ENCODE results near the gene CIAO2A.
A peak's percentile ranks its signal among the peaks of the same experiment; 100 is the strongest.

The CIAO2A gene

GRCh38 chr15:64030123-64030522 lies 63.5 kb downstream of the CIAO2A start:
- Histone ChIP-seq H3K36me3 (ENCODE audit: control insufficient read depth in 5 of 5, insufficient read depth in 5 of 5, low read length in 5 of 5) (peaks cover 0 to 23% (median 7%) of the 10 kb centered on the region in 5 donors), H3K27me3 (ENCODE audit: control insufficient read depth in 5 of 5, insufficient read depth in 4 of 5, low read length in 5 of 5) (no peaks in the 10 kb centered on the region), H3K27ac (ENCODE audit: low read depth, low read length) (no peak overlapping the region), H3K9me3 (ENCODE audit: control insufficient read depth in 5 of 5, low read length in 5 of 5) (no peaks in the 10 kb centered on the region), H3K9ac (ENCODE audit: low read length in 5 of 5) (no peak overlapping the region), H3K4me1 (ENCODE audit: control insufficient read depth in 5 of 5, insufficient read depth in 5 of 5, low read length in 5 of 5) (peaks cover 3 to 23% (median 22%) of the 10 kb centered on the region in 5 donors), H3K4me3 (ENCODE audit: low read depth in 1 of 5, low read length in 5 of 5) (no peak overlapping the region)

GRCh38 chr15:64029633-64030032 lies 64.0 kb downstream of the CIAO2A start:
- Histone ChIP-seq H3K4me1 (ENCODE audit: control insufficient read depth in 5 of 5, insufficient read depth in 5 of 5, low read length in 5 of 5) (peaks cover 3 to 28% (median 25%) of the 10 kb centered on the region in 5 donors), H3K4me3 (ENCODE audit: low read depth in 1 of 5, low read length in 5 of 5) (no peak overlapping the region), H3K27me3 (ENCODE audit: control insufficient read depth in 5 of 5, insufficient read depth in 4 of 5, low read length in 5 of 5) (no peaks in the 10 kb centered on the region), H3K36me3 (ENCODE audit: control insufficient read depth in 5 of 5, insufficient read depth in 5 of 5, low read length in 5 of 5) (peaks cover 0 to 20% (median 7%) of the 10 kb centered on the region in 5 donors), H3K9ac (ENCODE audit: low read length in 5 of 5) (no peak overlapping the region), H3K9me3 (ENCODE audit: control insufficient read depth in 5 of 5, low read length in 5 of 5) (no peaks in the 10 kb centered on the region), H3K27ac (ENCODE audit: low read depth, low read length) (peak overlapping the region; percentile 84)

GRCh38 chr15:64029110-64029509 lies 64.5 kb downstream of the CIAO2A start:
- Histone ChIP-seq H3K9ac (ENCODE audit: low read length in 5 of 5) (no peak overlapping the region), H3K4me1 (ENCODE audit: control insufficient read depth in 5 of 5, insufficient read depth in 5 of 5, low read length in 5 of 5) (peaks cover 3 to 32% (median 31%) of the 10 kb centered on the region in 5 donors), H3K27me3 (ENCODE audit: control insufficient read depth in 5 of 5, insufficient read depth in 4 of 5, low read length in 5 of 5) (no peaks in the 10 kb centered on the region), H3K9me3 (ENCODE audit: control insufficient read depth in 5 of 5, low read length in 5 of 5) (no peaks in the 10 kb centered on the region), H3K4me3 (ENCODE audit: low read depth in 1 of 5, low read length in 5 of 5) (no peak overlapping the region), H3K36me3 (ENCODE audit: control insufficient read depth in 5 of 5, insufficient read depth in 5 of 5, low read length in 5 of 5) (peaks cover 0 to 15% (median 5%) of the 10 kb centered on the region in 5 donors), H3K27ac (ENCODE audit: low read depth, low read length) (peak overlapping the region; percentile 84)

DNA sequence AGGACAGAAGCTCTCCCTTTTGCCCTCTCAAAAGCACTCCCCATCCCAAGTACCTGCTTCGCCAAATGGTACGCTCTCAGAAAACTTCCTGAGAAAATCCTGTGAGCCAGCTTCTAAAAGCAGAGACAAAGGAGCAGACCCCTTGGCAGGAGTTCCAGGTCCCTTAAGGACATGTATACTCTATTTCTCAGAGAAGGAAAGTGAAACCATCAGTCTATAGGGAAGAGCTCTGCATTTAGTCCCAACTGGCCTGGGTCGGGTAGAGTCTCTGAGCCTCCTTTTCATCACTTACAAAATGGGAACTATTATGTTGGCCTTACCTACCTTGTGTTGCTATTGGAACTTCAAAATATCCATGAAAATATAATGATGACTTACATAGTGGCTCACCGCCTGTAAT lies 67.0 kb downstream of the CIAO2A start:
- Histone ChIP-seq H3K36me3 (ENCODE audit: control insufficient read depth in 5 of 5, insufficient read depth in 5 of 5, low read length in 5 of 5) (peaks cover 0 to 12% (median 3%) of the 10 kb centered on the region in 5 donors), H3K4me3 (ENCODE audit: low read depth in 1 of 5, low read length in 5 of 5) (no peak overlapping the region), H3K27ac (ENCODE audit: low read depth, low read length) (peak overlapping the region; percentile 84), H3K27me3 (ENCODE audit: control insufficient read depth in 5 of 5, insufficient read depth in 4 of 5, low read length in 5 of 5) (no peaks in the 10 kb centered on the region), H3K9me3 (ENCODE audit: control insufficient read depth in 5 of 5, low read length in 5 of 5) (no peaks in the 10 kb centered on the region), H3K9ac (ENCODE audit: low read length in 5 of 5) (no peak overlapping the region), H3K4me1 (ENCODE audit: control insufficient read depth in 5 of 5, insufficient read depth in 5 of 5, low read length in 5 of 5) (peaks cover 3 to 51% (median 45%) of the 10 kb centered on the region in 5 donors)

DNA sequence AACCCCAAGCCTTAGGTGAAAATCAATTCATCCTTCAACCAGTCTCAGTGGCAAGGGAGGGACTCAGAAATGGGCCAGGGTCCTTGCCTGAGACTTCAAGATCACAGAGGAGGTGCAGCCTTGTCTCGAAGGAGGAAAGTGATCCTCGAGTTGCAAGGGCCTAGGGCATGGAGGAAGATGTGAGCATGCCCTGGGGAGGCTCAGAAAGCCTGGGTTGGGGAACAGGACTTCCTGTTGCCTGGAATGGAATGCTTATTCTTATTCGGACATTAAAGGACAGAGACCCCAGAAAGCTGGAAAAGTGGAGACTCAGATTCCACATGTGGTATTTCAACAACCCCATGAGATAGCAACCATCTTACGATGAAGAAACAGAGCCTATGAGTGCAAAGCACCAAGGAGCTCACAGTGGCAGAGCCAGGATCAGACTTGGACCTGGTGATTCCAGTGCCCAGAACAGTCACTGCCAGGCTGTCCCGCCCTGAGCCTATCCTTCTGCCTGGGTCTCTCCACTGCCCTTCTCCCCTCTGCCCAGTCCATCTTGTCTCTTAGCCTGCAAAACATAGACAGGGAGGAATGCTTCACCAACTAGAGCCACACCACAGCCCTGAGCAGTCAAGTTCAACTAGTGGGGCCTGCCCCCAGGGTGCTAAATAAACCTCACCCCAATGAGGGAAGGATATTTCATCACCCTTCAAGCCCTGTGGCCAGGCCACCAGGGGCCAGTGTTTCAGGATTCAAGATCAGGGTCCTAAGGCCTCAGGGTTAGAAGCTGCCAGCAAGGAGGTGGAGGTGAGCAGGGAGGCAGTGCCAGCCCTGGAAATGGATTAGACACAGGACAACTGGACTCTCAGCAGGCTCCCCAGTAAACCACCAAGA lies 69.2 kb downstream of the CIAO2A start:
- Histone ChIP-seq H3K27me3 (ENCODE audit: control insufficient read depth in 5 of 5, insufficient read depth in 4 of 5, low read length in 5 of 5) (no peaks in the 10 kb centered on the region), H3K4me3 (ENCODE audit: low read depth in 1 of 5, low read length in 5 of 5) (no peak overlapping the region), H3K36me3 (ENCODE audit: control insufficient read depth in 5 of 5, insufficient read depth in 5 of 5, low read length in 5 of 5) (peaks cover 0 to 6% (median 2%) of the 10 kb centered on the region in 5 donors), H3K27ac (ENCODE audit: low read depth, low read length) (peak overlapping the region; percentile 57), H3K9ac (ENCODE audit: low read length in 5 of 5) (peak overlapping the region in 1 of 5 donors; percentile 13), H3K9me3 (ENCODE audit: control insufficient read depth in 5 of 5, low read length in 5 of 5) (no peaks in the 10 kb centered on the region), H3K4me1 (ENCODE audit: control insufficient read depth in 5 of 5, insufficient read depth in 5 of 5, low read length in 5 of 5) (peaks cover 3 to 73% (median 61%) of the 10 kb centered on the region in 5 donors)

DNA sequence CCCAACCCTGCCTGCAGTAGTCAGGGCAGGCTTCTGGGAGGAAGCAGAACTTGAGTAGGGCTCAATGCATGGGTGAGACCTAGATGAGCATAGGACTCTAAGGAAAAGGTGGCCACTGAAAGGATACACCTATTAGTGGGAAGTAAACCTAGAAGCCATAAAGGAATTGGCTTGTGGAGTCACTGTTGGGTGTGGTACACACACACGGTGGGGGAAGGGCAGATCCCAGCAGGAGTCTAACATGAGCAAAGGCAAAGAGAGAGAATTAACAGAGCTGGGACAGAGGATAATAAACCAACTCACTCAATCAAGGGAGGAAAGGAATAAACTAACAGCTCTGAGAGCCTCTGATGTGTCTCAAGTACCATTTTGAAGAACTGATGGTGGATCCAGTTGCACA lies 70.4 kb downstream of the CIAO2A start:
- Histone ChIP-seq H3K9ac (ENCODE audit: low read length in 5 of 5) (no peak overlapping the region), H3K36me3 (ENCODE audit: control insufficient read depth in 5 of 5, insufficient read depth in 5 of 5, low read length in 5 of 5) (peaks cover 0 to 6% (median 0%) of the 10 kb centered on the region in 5 donors), H3K4me1 (ENCODE audit: control insufficient read depth in 5 of 5, insufficient read depth in 5 of 5, low read length in 5 of 5) (peaks cover 3 to 84% (median 70%) of the 10 kb centered on the region in 5 donors), H3K27ac (ENCODE audit: low read depth, low read length) (no peak overlapping the region), H3K4me3 (ENCODE audit: low read depth in 1 of 5, low read length in 5 of 5) (no peak overlapping the region), H3K9me3 (ENCODE audit: control insufficient read depth in 5 of 5, low read length in 5 of 5) (no peaks in the 10 kb centered on the region), H3K27me3 (ENCODE audit: control insufficient read depth in 5 of 5, insufficient read depth in 4 of 5, low read length in 5 of 5) (no peaks in the 10 kb centered on the region)

DNA sequence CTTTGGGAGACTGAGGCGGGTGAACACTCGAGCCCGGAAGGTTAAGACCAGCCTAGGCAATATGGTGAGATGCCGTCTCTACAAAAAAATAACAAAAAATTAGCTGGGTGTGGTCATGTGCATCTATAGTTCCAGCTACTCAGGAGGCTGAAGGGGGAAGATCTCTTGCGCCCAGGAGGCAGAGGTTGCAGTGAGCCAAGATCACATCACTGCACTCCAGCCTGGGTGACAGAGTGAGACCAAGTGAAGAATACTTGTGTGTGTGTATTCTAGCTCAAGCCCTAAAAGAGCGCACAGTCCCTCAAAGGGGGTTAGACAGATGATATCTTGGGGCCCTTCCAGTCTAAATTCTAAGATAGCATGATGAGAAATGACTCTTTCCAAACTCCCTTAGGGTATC lies 71.1 kb downstream of the CIAO2A start:
- Histone ChIP-seq H3K4me1 (ENCODE audit: control insufficient read depth in 5 of 5, insufficient read depth in 5 of 5, low read length in 5 of 5) (peaks cover under 1 to 83% (median 71%) of the 10 kb centered on the region in 5 donors), H3K36me3 (ENCODE audit: control insufficient read depth in 5 of 5, insufficient read depth in 5 of 5, low read length in 5 of 5) (peaks cover 0 to 6% (median 0%) of the 10 kb centered on the region in 5 donors)

More for the DNA sequence above, 71.1 kb downstream of the CIAO2A start:
- no peaks in the 10 kb centered on the region for H3K27me3 ChIP-seq (ENCODE audit: control insufficient read depth in 5 of 5, insufficient read depth in 4 of 5, low read length in 5 of 5)
- no peak overlapping the region for H3K4me3 ChIP-seq (ENCODE audit: low read depth in 1 of 5, low read length in 5 of 5)
- H3K9me3 ChIP-seq (ENCODE audit: control insufficient read depth in 5 of 5, low read length in 5 of 5), result no peaks in the 10 kb centered on the region
- H3K27ac ChIP-seq (ENCODE audit: low read depth, low read length), result no peak overlapping the region
- H3K9ac ChIP-seq (ENCODE audit: low read length in 5 of 5), result no peak overlapping the region

All from subcutaneous abdominal adipose tissue (tissue), 5 donors.